Activated CD8-positive, alpha-beta memory T cell treated with anti-CD3 and anti-CD28 coated beads for 48 hours (primary cell): ENCODE data around the gene TMEM135.
A peak's percentile ranks its signal among the peaks of the same experiment; 100 is the strongest.
"Not testable (repeated sequence)": the region's sequence is repeated elsewhere in the genome, so short reads cannot be mapped to it uniquely, and the experiment has no call there.

Source experiments
- DNase-seq, 3 experiments: peaks; one replicate each; pipeline ENCODE4 v3.0.0-alpha.2; 2020; ENCODE audit warnings: low read depth in 2 of 3, low spot score in 2 of 3

TMEM135 gene

GRCh38 chr11:87037450-87038234 lies at the start of gene TMEM135:
TSS of gene TMEM135 (plus strand) at chr11:87037934. CDS start at chr11:87038046, 112 bp downstream.
- DNase-seq: peak; percentile 87 to 94 (median 88)

- DNase-seq: no peak
These were observed 49.3 kb upstream of the TMEM135 start for GRCh38 chr11:86988351-86988881.

- DNase-seq: no peak
These were observed 47.7 kb upstream of the TMEM135 start for GRCh38 chr11:86990031-86990430.

GRCh38 chr11:86990515-86990914 lies 47.2 kb upstream of the TMEM135 start:
- no peak for DNase-seq

- no peak for DNase-seq
These were observed 46.4 kb upstream of the TMEM135 start for GRCh38 chr11:86991341-86991740.

- not testable (repeated sequence) for DNase-seq
These were observed 45.4 kb upstream of the TMEM135 start for GRCh38 chr11:86992340-86992739.

- no peak for DNase-seq
These were observed 44.7 kb upstream of the TMEM135 start for GRCh38 chr11:86993031-86993430.

GRCh38 chr11:86996953-86997570 lies 40.7 kb upstream of the TMEM135 start:
- no peak for DNase-seq

GRCh38 chr11:86999388-86999787 lies 38.3 kb upstream of the TMEM135 start:
- no peak for DNase-seq

GRCh38 chr11:86999859-87000753 lies 37.6 kb upstream of the TMEM135 start:
- DNase-seq: no peak

- DNase-seq: no peak
These were observed 34.8 kb upstream of the TMEM135 start for GRCh38 chr11:87002918-87003317.

- DNase-seq: not testable (repeated sequence)
These were observed 33.5 kb upstream of the TMEM135 start for GRCh38 chr11:87004281-87004680.

GRCh38 chr11:87005569-87005921 lies 32.2 kb upstream of the TMEM135 start:
- DNase-seq: no peak

- DNase-seq: no peak
These were observed 31.7 kb upstream of the TMEM135 start for GRCh38 chr11:87006035-87006434.

GRCh38 chr11:87007963-87008362 lies 29.8 kb upstream of the TMEM135 start:
- DNase-seq: no peak

- no peak for DNase-seq
These were observed 25.6 kb upstream of the TMEM135 start for GRCh38 chr11:87012089-87012488.

- no peak for DNase-seq
These were observed 25.1 kb upstream of the TMEM135 start for GRCh38 chr11:87012673-87013072.

- no peak for DNase-seq
These were observed 23.6 kb upstream of the TMEM135 start for GRCh38 chr11:87013912-87014825.

- DNase-seq: no peak
These were observed 22.1 kb upstream of the TMEM135 start for GRCh38 chr11:87015645-87016044.

- no peak for DNase-seq
These were observed 18.0 kb upstream of the TMEM135 start for GRCh38 chr11:87019613-87020271.
